PC-3 (cell line): ENCODE measurements around the gene ABCG8. TPM values are rescaled to one million over a fixed set of nuclear protein-coding genes. Genes with fewer than 3 reads are reported as not detected.

Source experiments
- ATAC-seq: fragments of 200-7000 bp; cut with Tn5 transposase; 2 replicates; pipeline ENCODE4 v1.9.1; 2020; ENCODE audit warnings: mild to moderate bottlenecking, moderate library complexity
- BruUV-seq: library from RNA; stranded (reverse); fragments of 400-500 nt; replicated peaks from 2 replicates; lab custom pipeline; 2021; lab: Mats Ljungman, UMichigan
- CTCF ChIA-PET: fragments of 300-600 bp; sonication (Branson Sonifier 250); formaldehyde crosslinking; loops from one replicate; lab custom pipeline; 2022; ENCODE audit warnings: antibody characterized with exemption; lab: Charles Lee
- POLR2A ChIA-PET: fragments of 300-600 bp; sonication (Branson Sonifier 250); formaldehyde crosslinking; loops from one replicate; lab custom pipeline; 2022; ENCODE audit warnings: antibody characterized with exemption; ENCODE audit not compliant: unreplicated experiment; lab: Charles Lee
- DNase-seq: peaks from one replicate; pipeline ENCODE4 v3.0.0-alpha.2; 2015
- H2AFZ ChIP-seq: fragments of 300-600 bp; sonication (generic); 2 replicates; pipeline ENCODE4 v1.6.0; 2016; ENCODE audit warnings: antibody characterized with exemption, low read length
- H3F3A ChIP-seq: fragments of 300-600 bp; sonication (generic); one replicate; pipeline ENCODE4 v1.6.0; 2017; ENCODE audit warnings: antibody characterized with exemption, low read length, control low read depth, mild to moderate bottlenecking; ENCODE audit not compliant: unreplicated experiment
- H3K27ac ChIP-seq: fragments of 300-600 bp; sonication (generic); 2 replicates; pipeline ENCODE4 v1.5.1; 2016; ENCODE audit warnings: mild to moderate bottlenecking, low read length
- H3K27me3 ChIP-seq: fragments of 300-600 bp; sonication (generic); 2 replicates; pipeline ENCODE4 v1.6.1; 2016; ENCODE audit warnings: low read length, mixed read lengths
- H3K36me3 ChIP-seq: fragments of 300-600 bp; sonication (generic); 2 replicates; pipeline ENCODE4 v1.6.1; 2016; ENCODE audit warnings: low read depth, mixed run types, low read length, mixed read lengths
- H3K4me1 ChIP-seq: fragments of 300-600 bp; sonication (generic); 2 replicates; pipeline ENCODE4 v1.5.1; 2016; ENCODE audit warnings: low read length; ENCODE audit not compliant: insufficient read depth
- H3K4me2 ChIP-seq: fragments of 300-600 bp; sonication (generic); 2 replicates; pipeline ENCODE4 v1.6.0; 2016; ENCODE audit warnings: low read length
- H3K4me3 ChIP-seq: fragments of 300-600 bp; sonication (generic); 2 replicates; pipeline ENCODE4 v1.5.1; 2016; ENCODE audit warnings: mild to moderate bottlenecking, low read length, mixed read lengths
- H3K79me2 ChIP-seq: fragments of 300-600 bp; sonication (generic); 2 replicates; pipeline ENCODE4 v1.6.1; 2017; ENCODE audit warnings: low read length, mixed read lengths
- H3K9ac ChIP-seq: fragments of 300-600 bp; sonication (generic); 2 replicates; pipeline ENCODE4 v1.6.0; 2016; ENCODE audit warnings: mild to moderate bottlenecking, low read length
- H3K9me2 ChIP-seq: fragments of 300-600 bp; sonication (generic); replicated peaks from 2 replicates; pipeline ENCODE4 v1.6.1; 2016; ENCODE audit warnings: mixed run types, low read length, mixed read lengths
- H3K9me3 ChIP-seq: fragments of 300-600 bp; sonication (generic); 2 replicates; pipeline ENCODE4 v1.6.1; 2016; ENCODE audit warnings: low read length, mixed read lengths
- H4K20me1 ChIP-seq: fragments of 300-600 bp; sonication (generic); 2 replicates; pipeline ENCODE4 v1.6.1; 2016; ENCODE audit warnings: low read length, mixed read lengths
- EZH2 ChIP-seq: fragments of 300-600 bp; sonication (generic); IDR thresholded peaks from one replicate; pipeline ENCODE4 v1.6.1; 2017; ENCODE audit warnings: antibody characterized with exemption, mild to moderate bottlenecking, low read length; ENCODE audit not compliant: unreplicated experiment
- EZH2phosphoT487 ChIP-seq: fragments of 300-600 bp; sonication (generic); IDR thresholded peaks from 2 replicates; pipeline ENCODE4 v1.6.1; 2018; ENCODE audit warnings: mild to moderate bottlenecking, antibody characterized with exemption, low read length, borderline replicate concordance
- intact Hi-C: fragments of 100-400 bp; cut with micrococcal nuclease; formaldehyde crosslinking; loops from 2 replicates; pipeline ENCODE4 v1.9.0; 2023
- total RNA-seq: library from RNA; depleted of rRNA; stranded (reverse); fragments of >200 nt; gene quantifications from 2 replicates; pipeline ENCODE4 v1.2.3, GENCODE V29; 2014
- TF ChIP-seq, protein P1 (sequence below): fragments of 300-600 bp; sonication (generic); conservative IDR thresholded peaks from 2 replicates; pipeline ENCODE4 v1.5.1; 2017; ENCODE audit warnings: antibody characterized with exemption, low read depth, mild to moderate bottlenecking, low read length

Gene ABCG8
- total RNA-seq, 1 experiment from 2014 or later, result not detected

DNA sequence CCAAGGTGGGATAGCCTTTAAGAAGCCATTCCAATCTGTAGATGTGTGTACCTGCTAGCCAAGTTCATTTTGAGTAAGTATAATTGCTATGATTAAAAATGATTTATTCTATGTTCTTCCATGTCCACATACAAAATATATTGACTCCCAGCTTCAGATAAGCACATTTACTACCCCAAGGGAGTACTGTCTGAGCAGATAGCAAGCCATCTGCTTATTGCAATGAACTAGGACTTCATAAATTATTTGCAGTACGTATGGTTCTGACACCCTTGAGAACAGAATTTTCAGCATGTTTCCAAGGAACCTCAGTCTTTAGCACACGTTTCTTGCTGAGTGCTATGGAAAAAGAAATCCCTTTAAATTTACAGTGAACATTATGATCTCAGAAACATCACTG lies 28.3 kb upstream of the ABCG8 start:
- H3K27ac ChIP-seq, result no peak overlapping the region
- H3K4me1 ChIP-seq, result no peaks in the 10 kb centered on the region
- DNase-seq, result no peak
- no peaks in the 10 kb centered on the region for H3F3A ChIP-seq
- H3K36me3 ChIP-seq, result no peaks in the 10 kb centered on the region
- H2AFZ ChIP-seq, result no peak overlapping the region
- no peaks in the 10 kb centered on the region for H3K27me3 ChIP-seq
- H4K20me1 ChIP-seq, result no peaks in the 10 kb centered on the region
- no peaks in the 10 kb centered on the region for H3K9me2 ChIP-seq
- no peak overlapping the region for H3K9ac ChIP-seq
- ChIA-PET POLR2A (no interaction called here), CTCF (no interaction called here)
- ATAC-seq, result no peak
- H3K4me3 ChIP-seq, result no peak overlapping the region
- H3K4me2 ChIP-seq, result no peak overlapping the region
- no peaks in the 10 kb centered on the region for H3K9me3 ChIP-seq
- H3K79me2 ChIP-seq, result no peaks in the 10 kb centered on the region
- no peak for TF ChIP-seq EZH2phosphoT487
- TF ChIP-seq EZH2, result no peak
- TF ChIP-seq, protein P1, sequence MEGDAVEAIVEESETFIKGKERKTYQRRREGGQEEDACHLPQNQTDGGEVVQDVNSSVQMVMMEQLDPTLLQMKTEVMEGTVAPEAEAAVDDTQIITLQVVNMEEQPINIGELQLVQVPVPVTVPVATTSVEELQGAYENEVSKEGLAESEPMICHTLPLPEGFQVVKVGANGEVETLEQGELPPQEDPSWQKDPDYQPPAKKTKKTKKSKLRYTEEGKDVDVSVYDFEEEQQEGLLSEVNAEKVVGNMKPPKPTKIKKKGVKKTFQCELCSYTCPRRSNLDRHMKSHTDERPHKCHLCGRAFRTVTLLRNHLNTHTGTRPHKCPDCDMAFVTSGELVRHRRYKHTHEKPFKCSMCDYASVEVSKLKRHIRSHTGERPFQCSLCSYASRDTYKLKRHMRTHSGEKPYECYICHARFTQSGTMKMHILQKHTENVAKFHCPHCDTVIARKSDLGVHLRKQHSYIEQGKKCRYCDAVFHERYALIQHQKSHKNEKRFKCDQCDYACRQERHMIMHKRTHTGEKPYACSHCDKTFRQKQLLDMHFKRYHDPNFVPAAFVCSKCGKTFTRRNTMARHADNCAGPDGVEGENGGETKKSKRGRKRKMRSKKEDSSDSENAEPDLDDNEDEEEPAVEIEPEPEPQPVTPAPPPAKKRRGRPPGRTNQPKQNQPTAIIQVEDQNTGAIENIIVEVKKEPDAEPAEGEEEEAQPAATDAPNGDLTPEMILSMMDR, result no peak
- intact Hi-C loops, result no loop called here
- no TSS peak for BruUV-seq

DNA sequence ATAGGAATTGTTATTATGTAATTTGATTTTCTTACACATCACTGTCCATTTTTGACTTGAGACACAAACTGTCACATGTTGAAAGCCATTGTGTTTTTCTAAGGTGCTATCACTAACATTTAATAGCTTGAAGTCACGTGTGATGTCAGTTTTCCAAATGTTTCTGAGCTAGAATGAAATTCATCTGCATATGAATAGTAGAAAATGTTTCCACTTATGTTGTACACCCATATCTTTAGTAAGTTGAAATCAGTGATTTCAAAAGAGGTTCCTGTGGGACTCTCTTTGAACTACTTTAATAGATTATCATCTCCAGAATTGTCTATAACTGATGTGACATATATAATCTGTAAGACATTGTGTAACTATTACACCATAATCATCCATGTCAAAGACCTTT lies 27.9 kb upstream of the ABCG8 start:
- no peak overlapping the region for H3K9ac ChIP-seq
- H3K27ac ChIP-seq, result no peak overlapping the region
- ChIA-PET POLR2A (no interaction called here), CTCF (no interaction called here)
- H3K4me2 ChIP-seq, result no peak overlapping the region
- H2AFZ ChIP-seq, result no peak overlapping the region
- ATAC-seq, result no peak
- no peaks in the 10 kb centered on the region for H3F3A ChIP-seq
- H3K9me3 ChIP-seq, result no peaks in the 10 kb centered on the region
- no peak for DNase-seq
- no peaks in the 10 kb centered on the region for H3K27me3 ChIP-seq
- intact Hi-C loops, result no loop called here
- no peaks in the 10 kb centered on the region for H4K20me1 ChIP-seq
- H3K4me1 ChIP-seq, result no peaks in the 10 kb centered on the region
- H3K4me3 ChIP-seq, result no peak overlapping the region
- BruUV-seq, result no TSS peak
- H3K36me3 ChIP-seq, result no peaks in the 10 kb centered on the region
- TF ChIP-seq EZH2phosphoT487, result no peak
- TF ChIP-seq, protein P1, result no peak
- no peak for TF ChIP-seq EZH2
- H3K9me2 ChIP-seq, result no peaks in the 10 kb centered on the region
- no peaks in the 10 kb centered on the region for H3K79me2 ChIP-seq

DNA sequence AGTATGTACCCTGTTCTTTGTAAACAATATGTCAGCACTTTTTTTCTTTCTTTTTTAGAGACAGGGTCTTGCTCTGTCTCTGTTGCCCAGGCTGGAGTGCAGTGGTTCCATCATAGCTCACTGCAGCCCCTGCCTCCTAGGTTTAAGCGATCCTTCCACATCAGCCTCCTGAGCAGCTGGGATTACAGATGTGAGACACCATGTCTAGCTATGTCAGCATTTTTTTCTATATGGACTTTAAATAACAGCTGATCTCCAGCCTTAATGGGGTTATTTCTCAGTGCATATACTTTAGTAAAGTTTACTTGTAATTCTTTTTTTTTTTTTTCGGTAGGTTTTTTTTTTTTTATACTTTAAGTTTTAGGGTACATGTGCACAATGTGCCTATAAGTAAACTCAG lies 26.8 kb upstream of the ABCG8 start:
- intact Hi-C loops, result no loop called here
- no peaks in the 10 kb centered on the region for H3F3A ChIP-seq
- POLR2A ChIA-PET, result no interaction called here
- DNase-seq (no peak), ATAC-seq (no peak)
- no TSS peak for BruUV-seq
- no peaks in the 10 kb centered on the region for H3K36me3 ChIP-seq
- H3K9me3 ChIP-seq, result no peaks in the 10 kb centered on the region
- CTCF ChIA-PET, result no interaction called here
- H3K79me2 ChIP-seq, result no peaks in the 10 kb centered on the region
- H3K9me2 ChIP-seq, result no peaks in the 10 kb centered on the region
- H3K27me3 ChIP-seq, result no peaks in the 10 kb centered on the region
- H3K4me1 ChIP-seq, result no peaks in the 10 kb centered on the region
- TF ChIP-seq EZH2phosphoT487 (no peak), EZH2 (no peak)
- TF ChIP-seq, protein P1, result no peak
- H3K4me3 ChIP-seq, result no peak overlapping the region
- no peak overlapping the region for H2AFZ ChIP-seq
- no peak overlapping the region for H3K27ac ChIP-seq
- no peaks in the 10 kb centered on the region for H4K20me1 ChIP-seq
- no peak overlapping the region for H3K9ac ChIP-seq
- H3K4me2 ChIP-seq, result no peak overlapping the region
